ENCODE results near the gene FBXO42.

FBXO42 gene

DNA sequence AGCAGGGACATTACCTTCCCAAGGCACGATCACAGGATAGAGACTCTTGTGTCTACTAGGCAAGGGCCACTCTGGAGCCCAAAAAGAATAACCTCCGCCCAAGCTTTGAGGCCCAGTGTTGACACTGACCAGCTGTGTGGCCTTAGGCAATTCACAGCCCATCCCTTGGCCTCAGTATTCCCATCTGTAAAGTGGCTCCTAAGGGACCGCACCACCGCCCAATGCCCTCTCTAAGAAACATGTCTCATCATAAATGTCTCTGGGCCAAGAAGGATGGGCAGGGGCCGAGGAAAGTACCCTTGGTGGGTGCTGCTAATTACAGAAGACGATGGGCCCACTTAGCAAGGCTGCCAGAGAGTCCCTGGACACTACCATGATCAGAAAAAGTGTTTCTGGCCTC lies 140.5 kb downstream of the FBXO42 start:
- ChIA-PET CTCF (interaction anchor here (0.6 kb wide), 1 partner anchor 140 kb away, joined by 3 read pairs; no protein-coding TSS in a partner anchor), POLR2A (interaction anchor here (1.0 kb wide), 1 partner anchor 25 kb away, joined by 3 read pairs; the partner anchor contains the start of gene CPLANE2)
- no peak for TF ChIP-seq FOXM1 (IDR thresholded peaks at IDR 0.05; ENCODE audit: borderline replicate concordance)
- no peak for TF ChIP-seq ELF4 (IDR thresholded peaks at IDR 0.05)
- no peak for TF ChIP-seq FOXA1 (IDR thresholded peaks at IDR 0.05)
- DNase-seq (ENCODE audit: extremely low spot score): no peak

DNA sequence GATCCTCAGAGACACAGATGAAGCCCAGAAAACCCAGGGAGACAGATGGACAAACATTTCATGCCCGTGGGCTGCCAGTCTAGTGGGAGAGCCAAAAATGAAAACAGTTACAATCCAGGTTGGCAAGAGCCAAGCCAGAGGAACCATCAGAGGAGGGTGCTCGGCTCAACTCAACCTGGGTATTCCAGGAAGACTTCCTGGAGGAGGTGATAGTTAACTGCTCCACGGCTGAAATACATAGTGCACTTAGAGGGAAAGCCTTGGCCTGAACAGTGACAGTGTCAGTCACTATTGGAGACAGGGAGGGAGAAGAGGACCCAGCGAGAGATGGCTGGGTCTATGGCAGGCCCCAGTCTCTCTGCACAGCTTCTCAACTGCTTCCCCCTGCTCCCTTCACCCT lies 141.7 kb downstream of the FBXO42 start:
- ChIA-PET CTCF (no interaction called here), POLR2A (no interaction called here)
- no peak for DNase-seq (ENCODE audit: extremely low spot score)
- no peak for TF ChIP-seq FOXA1 (IDR thresholded peaks at IDR 0.05)
- TF ChIP-seq TARDBP (IDR thresholded peaks at IDR 0.05): no peak
- TF ChIP-seq, protein P1, sequence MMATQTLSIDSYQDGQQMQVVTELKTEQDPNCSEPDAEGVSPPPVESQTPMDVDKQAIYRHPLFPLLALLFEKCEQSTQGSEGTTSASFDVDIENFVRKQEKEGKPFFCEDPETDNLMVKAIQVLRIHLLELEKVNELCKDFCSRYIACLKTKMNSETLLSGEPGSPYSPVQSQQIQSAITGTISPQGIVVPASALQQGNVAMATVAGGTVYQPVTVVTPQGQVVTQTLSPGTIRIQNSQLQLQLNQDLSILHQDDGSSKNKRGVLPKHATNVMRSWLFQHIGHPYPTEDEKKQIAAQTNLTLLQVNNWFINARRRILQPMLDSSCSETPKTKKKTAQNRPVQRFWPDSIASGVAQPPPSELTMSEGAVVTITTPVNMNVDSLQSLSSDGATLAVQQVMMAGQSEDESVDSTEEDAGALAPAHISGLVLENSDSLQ (IDR thresholded peaks at IDR 0.05): no peak
- no peak for TF ChIP-seq ZNF384 (IDR thresholded peaks at IDR 0.05)
- no peak for TF ChIP-seq FOXM1 (IDR thresholded peaks at IDR 0.05; ENCODE audit: borderline replicate concordance)
- TF ChIP-seq BHLHE40 (IDR thresholded peaks at IDR 0.05; ENCODE audit: borderline replicate concordance): no peak

DNA sequence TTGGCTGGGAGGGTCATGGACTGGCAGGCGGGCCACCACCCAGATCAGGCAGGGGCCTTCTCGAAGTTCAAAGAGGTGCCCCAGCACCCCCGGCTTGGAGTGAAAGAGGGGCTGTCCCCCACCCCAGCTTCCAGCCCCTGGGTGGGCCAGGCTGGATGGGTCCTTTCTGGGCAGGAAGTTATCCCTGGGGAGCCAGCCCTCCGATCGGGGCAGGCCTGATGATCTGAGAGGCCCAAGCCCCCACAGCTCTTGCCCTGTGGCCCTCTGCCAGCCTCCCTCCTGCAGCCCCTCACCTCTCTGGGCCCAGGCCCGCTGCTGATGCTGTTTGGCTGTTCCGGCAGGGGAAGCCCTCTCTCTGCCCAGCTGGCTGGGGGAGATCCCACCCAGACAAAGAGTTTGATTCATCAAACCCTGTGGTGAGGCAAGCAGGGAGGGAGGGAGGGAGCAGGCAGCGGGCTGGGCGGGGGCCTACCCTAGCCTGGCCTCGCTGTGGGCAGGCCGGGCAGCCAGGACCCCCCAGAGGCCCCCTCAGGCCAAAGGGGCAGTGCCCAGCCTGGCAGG lies 142.4 kb downstream of the FBXO42 start:
- TF ChIP-seq, protein P1 (IDR thresholded peaks at IDR 0.05): no peak
- TF ChIP-seq HDGF (IDR thresholded peaks at IDR 0.05; ENCODE audit: borderline replicate concordance) (no peak), FOXA1 (IDR thresholded peaks at IDR 0.05) (no peak), SP1 (IDR thresholded peaks at IDR 0.05) (no peak), BHLHE40 (IDR thresholded peaks at IDR 0.05; ENCODE audit: borderline replicate concordance) (no peak), SUZ12 (IDR thresholded peaks at IDR 0.05) (no peak), FOXM1 (IDR thresholded peaks at IDR 0.05; ENCODE audit: borderline replicate concordance) (no peak), CTBP1 (IDR thresholded peaks at IDR 0.05; ENCODE audit: borderline replicate concordance) (no peak), ARNT (IDR thresholded peaks at IDR 0.05) (no peak), TARDBP (IDR thresholded peaks at IDR 0.05) (no peak), ELF4 (IDR thresholded peaks at IDR 0.05) (no peak), ZNF384 (IDR thresholded peaks at IDR 0.05) (no peak), FOXK2 (IDR thresholded peaks at IDR 0.05) (no peak), L3MBTL2 (conservative IDR thresholded peaks at IDR 0.05) (no peak), LEF1 (IDR thresholded peaks at IDR 0.05; ENCODE audit: borderline replicate concordance) (no peak), NFRKB (IDR thresholded peaks at IDR 0.05) (no peak)
- no peak for DNase-seq (ENCODE audit: extremely low spot score)
- CTCF ChIA-PET: no interaction called here
- POLR2A ChIA-PET: no interaction called here

DNA sequence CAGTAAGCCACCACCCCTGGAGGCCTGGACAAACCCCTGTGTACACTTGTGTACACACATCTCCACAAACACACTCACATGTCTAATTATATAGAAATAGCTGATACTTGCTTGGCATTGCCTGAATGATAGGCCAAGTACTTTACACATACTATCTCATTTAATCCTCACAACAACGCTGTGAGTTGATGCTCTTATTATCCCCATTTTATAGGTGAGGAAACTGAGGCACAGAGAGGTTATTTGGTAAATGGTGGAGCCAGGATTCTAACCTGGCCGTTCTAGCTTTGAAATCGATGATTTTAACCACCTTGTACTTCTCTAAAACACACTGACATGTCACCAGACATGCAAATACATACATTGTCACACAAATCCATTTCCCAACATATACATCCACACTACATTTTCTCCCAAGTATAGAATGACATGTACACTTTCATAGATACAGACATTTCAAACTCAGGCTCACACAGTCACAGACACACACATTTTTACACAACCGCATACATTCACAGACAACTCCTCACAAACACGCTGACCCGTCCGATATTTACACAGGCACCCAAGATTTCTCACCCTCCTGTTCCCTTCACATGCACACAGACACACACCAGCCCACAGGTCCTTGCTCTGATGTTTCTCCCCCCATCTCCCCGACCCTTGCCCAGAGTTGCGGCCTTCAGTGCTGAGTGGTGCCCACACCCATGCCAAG lies 143.0 kb downstream of the FBXO42 start:
- CTCF ChIA-PET: interaction anchor here (0.6 kb wide), 1 partner anchor 199 kb away, joined by 5 read pairs; no protein-coding TSS in a partner anchor
- no peak for TF ChIP-seq SUZ12 (IDR thresholded peaks at IDR 0.05)
- TF ChIP-seq ELF4 (IDR thresholded peaks at IDR 0.05): no peak
- no peak for TF ChIP-seq CTBP1 (IDR thresholded peaks at IDR 0.05; ENCODE audit: borderline replicate concordance)
- TF ChIP-seq TARDBP (IDR thresholded peaks at IDR 0.05): no peak
- TF ChIP-seq ARNT (IDR thresholded peaks at IDR 0.05): no peak
- DNase-seq (ENCODE audit: extremely low spot score): no peak
- POLR2A ChIA-PET: no interaction called here

DNA sequence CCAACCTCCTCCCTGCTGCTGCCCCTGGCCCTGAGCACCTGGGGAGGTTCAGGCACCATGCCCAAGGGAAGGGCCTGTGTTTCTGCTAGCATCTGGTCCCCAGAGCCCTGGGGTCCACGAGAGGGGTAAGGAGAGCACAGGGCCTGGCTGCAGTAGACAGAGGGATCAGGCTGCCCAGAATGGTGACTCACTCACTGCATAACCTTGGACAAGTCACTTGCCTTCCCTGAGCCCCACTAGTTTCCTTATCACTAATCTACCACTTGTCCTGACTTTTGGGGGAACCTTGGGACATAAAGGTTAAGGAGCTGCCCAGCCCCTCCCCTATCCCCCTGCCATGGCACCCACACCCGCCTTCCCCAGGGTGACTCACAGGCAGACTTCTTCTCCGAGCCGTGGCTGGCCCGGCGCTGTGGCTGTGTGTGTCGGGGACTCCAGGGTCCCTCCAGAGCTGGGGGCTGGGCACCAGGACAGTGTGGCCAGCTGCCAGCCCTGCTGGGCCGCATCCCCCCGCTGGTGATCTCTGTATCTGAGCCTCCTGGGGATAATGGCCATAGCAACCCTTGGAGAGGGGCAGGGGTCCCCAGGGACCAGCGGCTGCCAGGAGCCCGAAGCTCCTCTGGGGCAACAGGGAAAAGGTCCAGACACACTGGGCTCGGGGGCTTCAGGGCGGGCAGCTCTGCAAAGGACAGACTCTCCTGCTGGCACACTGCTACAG lies 143.9 kb downstream of the FBXO42 start:
- ChIA-PET POLR2A (no interaction called here), CTCF (interaction anchor here (0.6 kb wide), 1 partner anchor 200 kb away, joined by 5 read pairs; no protein-coding TSS in a partner anchor)
- no peak for DNase-seq (ENCODE audit: extremely low spot score)
- TF ChIP-seq BHLHE40 (IDR thresholded peaks at IDR 0.05; ENCODE audit: borderline replicate concordance) (no peak), FOXA1 (IDR thresholded peaks at IDR 0.05) (no peak), CTBP1 (IDR thresholded peaks at IDR 0.05; ENCODE audit: borderline replicate concordance) (no peak), NFRKB (IDR thresholded peaks at IDR 0.05) (no peak), SP1 (IDR thresholded peaks at IDR 0.05) (no peak), LEF1 (IDR thresholded peaks at IDR 0.05; ENCODE audit: borderline replicate concordance) (no peak), SUZ12 (IDR thresholded peaks at IDR 0.05) (no peak), HDGF (IDR thresholded peaks at IDR 0.05; ENCODE audit: borderline replicate concordance) (no peak)

DNA sequence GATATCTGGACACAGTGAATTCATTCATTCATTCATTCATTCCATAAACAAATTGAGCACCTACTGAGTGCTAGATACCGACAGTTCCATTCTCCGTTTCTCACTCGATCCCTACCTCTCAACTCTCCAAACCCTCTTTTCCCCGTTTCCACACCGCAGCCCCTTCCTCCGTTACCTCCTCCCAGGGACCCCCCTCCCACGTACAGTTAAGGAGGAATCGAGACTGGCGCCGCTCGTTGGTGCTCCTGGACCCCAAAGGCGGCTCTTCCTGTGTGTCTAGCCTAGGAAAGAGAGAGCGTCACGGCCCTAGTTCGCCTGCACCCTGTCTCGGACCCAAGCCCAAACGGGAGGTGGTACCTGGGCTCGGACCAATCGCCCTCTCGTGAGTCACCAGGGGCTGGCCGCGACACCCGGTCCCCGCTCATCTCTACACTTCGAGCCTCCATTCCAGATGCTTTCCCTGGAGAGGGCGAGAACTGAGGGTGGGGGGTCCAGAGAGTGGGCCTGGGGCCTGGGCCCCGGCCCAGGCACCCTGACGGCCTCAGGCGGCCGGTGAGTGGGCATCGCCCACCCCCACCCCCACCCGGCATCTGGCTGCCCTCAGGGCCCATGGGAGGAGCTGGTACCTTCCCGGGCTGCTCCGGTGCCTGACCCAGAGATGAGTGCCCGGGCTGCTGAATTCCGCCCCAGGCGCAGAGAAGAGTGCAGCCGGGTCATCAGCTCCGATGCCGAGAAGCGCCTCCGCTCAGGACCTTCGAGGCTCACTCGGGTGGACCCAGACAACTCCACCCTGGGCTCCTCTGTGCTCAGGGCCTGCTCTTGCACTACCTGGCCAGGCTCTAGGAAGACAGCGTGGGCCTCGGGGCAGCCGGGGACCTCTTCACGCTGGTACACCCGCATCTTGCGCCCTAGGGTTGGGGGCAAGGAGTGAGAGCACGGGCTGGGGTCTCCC lies 144.7 kb downstream of the FBXO42 start:
- TF ChIP-seq L3MBTL2 (conservative IDR thresholded peaks at IDR 0.05) (no peak), FOXK2 (IDR thresholded peaks at IDR 0.05) (no peak), NFRKB (IDR thresholded peaks at IDR 0.05) (no peak), FOXA1 (IDR thresholded peaks at IDR 0.05) (no peak), TARDBP (IDR thresholded peaks at IDR 0.05) (no peak), BHLHE40 (IDR thresholded peaks at IDR 0.05; ENCODE audit: borderline replicate concordance) (no peak), FOXM1 (IDR thresholded peaks at IDR 0.05; ENCODE audit: borderline replicate concordance) (no peak), SUZ12 (IDR thresholded peaks at IDR 0.05) (no peak), ARNT (IDR thresholded peaks at IDR 0.05) (no peak), CTBP1 (IDR thresholded peaks at IDR 0.05; ENCODE audit: borderline replicate concordance) (no peak), ZNF384 (IDR thresholded peaks at IDR 0.05) (no peak), SP1 (IDR thresholded peaks at IDR 0.05) (no peak), LEF1 (IDR thresholded peaks at IDR 0.05; ENCODE audit: borderline replicate concordance) (no peak), HDGF (IDR thresholded peaks at IDR 0.05; ENCODE audit: borderline replicate concordance) (no peak), ELF4 (IDR thresholded peaks at IDR 0.05) (no peak)
- TF ChIP-seq, protein P1 (IDR thresholded peaks at IDR 0.05): no peak
- POLR2A ChIA-PET: interaction anchor here (1.2 to 1.4 kb wide), 2 partner anchors 8 to 11 kb away, joined by 4 to 6 read pairs; no protein-coding TSS in a partner anchor
- no peak for DNase-seq (ENCODE audit: extremely low spot score)
- CTCF ChIA-PET: interaction anchor here (1.1 kb wide), 1 partner anchor 41 kb away, joined by 7 read pairs; no protein-coding TSS in a partner anchor

All from HEK293T (cell line).